ENCODE results near the gene KAZN. TPM values are rescaled to one million over a fixed set of nuclear protein-coding genes. Genes with fewer than 3 reads are reported as not detected.
A peak's percentile ranks its signal among the peaks of the same experiment; 100 is the strongest.

The KAZN gene
- polyA plus RNA-seq, 2 of the 4 experiments (the other 2 are of a cell fraction): 1.3 to 1.9 TPM

DNA sequence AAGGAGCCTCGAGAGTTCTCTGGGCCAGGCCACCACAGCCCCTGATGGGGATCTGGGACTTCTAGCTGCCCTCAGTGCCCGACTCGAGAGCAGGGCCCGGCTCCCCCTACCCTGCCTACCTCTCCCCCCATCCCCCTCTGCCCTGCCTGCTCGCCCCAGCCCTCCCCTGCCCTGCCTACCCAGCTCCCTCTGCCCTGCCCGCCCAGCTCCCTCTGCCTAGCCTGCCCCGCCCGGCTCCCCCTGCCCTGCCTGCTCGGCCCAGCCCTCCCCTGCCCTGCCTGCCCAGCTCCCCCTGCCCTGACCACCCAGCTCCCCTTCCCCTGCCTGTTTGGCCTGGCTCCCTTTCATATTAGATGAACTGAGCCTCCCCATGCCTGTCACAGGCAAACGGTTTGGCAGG lies 437.6 kb downstream of the KAZN start:
- CTCF ChIA-PET: interaction anchor here (3.2 to 3.6 kb wide), 2 partner anchors 8 to 11 kb away, joined by 12 to 16 read pairs; no protein-coding TSS in a partner anchor

DNA sequence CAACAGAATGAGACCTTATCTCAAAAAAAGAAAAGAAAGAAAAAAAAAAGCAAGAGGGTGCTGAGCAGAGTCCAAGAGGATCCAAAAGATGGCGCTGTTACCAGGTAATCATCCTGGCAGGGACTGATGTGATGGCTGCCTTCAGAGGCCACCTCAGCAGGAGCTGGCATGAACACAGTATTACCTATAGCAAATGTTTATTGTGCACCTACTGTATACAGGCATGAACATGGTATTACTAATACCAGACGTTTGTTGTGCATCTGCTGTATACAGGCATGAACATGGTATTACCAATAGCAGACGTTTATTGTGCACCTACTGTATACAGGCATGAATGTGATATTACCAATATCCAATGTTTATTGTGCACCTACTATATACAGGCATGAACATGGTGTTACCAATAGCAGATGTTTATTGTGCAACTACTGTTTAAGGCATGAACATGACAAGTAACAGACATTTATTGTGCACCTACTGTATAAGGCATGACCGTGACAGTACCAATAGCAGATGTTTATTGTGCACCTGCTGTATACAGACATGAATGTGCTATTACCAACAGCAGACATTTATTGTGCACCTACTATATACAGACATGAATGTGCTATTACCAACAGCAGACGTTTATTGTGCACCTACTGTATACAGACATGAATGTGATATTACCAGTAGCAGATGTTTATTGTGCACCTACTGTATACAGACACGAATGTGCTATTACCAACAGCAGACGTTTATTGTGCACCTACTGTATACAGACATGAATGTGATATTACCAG lies 439.9 kb downstream of the KAZN start:
- H3K4me2 ChIP-seq: no peak overlapping the region
- POLR2A ChIA-PET: no interaction called here
- no peaks in the 10 kb centered on the region for H3K9me3 ChIP-seq
- peak in 1 of 2 experiments; percentile 69 for DNase-seq (ENCODE audit: low read depth in 1 of 2, low spot score in 1 of 2)
- no peak for TF ChIP-seq NR3C1 (IDR thresholded peaks at IDR 0.05)
- 0 out of 2 replicates have a peak, but pooled peaks have one; percentile 20 for TF ChIP-seq KDM1A (IDR thresholded peaks at IDR 0.05; ENCODE audit: low read depth)
- TF ChIP-seq, protein P1, sequence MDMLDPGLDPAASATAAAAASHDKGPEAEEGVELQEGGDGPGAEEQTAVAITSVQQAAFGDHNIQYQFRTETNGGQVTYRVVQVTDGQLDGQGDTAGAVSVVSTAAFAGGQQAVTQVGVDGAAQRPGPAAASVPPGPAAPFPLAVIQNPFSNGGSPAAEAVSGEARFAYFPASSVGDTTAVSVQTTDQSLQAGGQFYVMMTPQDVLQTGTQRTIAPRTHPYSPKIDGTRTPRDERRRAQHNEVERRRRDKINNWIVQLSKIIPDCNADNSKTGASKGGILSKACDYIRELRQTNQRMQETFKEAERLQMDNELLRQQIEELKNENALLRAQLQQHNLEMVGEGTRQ (IDR thresholded peaks at IDR 0.05): no peak
- no peak for TF ChIP-seq HOXB13 (CRISPR knock-in tag; IDR thresholded peaks at IDR 0.05; ENCODE audit: low read depth)
- TF ChIP-seq ZFP36 (IDR thresholded peaks at IDR 0.05; ENCODE audit: borderline replicate concordance, partially characterized antibody): no peak
- TF ChIP-seq RAD21 (conservative IDR thresholded peaks at IDR 0.05 in 1 of 2, IDR thresholded peaks at IDR 0.05 in 1 of 2): peak in 1 of 2 experiments; percentile 38; a peak in 2 of 5 replicates
- TF ChIP-seq CBX2 (IDR thresholded peaks at IDR 0.05; ENCODE audit: borderline replicate concordance, low read depth): no peak
- no peak for TF ChIP-seq EP300 (IDR thresholded peaks at IDR 0.05)
- TF ChIP-seq, protein P2, sequence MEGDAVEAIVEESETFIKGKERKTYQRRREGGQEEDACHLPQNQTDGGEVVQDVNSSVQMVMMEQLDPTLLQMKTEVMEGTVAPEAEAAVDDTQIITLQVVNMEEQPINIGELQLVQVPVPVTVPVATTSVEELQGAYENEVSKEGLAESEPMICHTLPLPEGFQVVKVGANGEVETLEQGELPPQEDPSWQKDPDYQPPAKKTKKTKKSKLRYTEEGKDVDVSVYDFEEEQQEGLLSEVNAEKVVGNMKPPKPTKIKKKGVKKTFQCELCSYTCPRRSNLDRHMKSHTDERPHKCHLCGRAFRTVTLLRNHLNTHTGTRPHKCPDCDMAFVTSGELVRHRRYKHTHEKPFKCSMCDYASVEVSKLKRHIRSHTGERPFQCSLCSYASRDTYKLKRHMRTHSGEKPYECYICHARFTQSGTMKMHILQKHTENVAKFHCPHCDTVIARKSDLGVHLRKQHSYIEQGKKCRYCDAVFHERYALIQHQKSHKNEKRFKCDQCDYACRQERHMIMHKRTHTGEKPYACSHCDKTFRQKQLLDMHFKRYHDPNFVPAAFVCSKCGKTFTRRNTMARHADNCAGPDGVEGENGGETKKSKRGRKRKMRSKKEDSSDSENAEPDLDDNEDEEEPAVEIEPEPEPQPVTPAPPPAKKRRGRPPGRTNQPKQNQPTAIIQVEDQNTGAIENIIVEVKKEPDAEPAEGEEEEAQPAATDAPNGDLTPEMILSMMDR (IDR thresholded peaks at IDR 0.05): peak; percentile 43
- TF ChIP-seq BHLHE40 (IDR thresholded peaks at IDR 0.05; ENCODE audit: low read depth, low read length): no peak
- no peaks in the 10 kb centered on the region for H3K4me1 ChIP-seq
- CTCF ChIA-PET: interaction anchor here (0.6 to 3.2 kb wide), 9 partner anchors 10 to 835 kb away, joined by 3 to 16 read pairs (median 3); no protein-coding TSS in a partner anchor
- H3K4me3 ChIP-seq: no peak overlapping the region
- FAIRE-seq: no peak
- ATAC-seq: peak; percentile 74 to 90; a peak in 4 of 6 replicates
- WGBS (ENCODE audit: missing lambda C conversion rate): 48% methylated on average over 7 of the region's 7 CpGs
- H3K27ac ChIP-seq: no peak overlapping the region

More for the DNA sequence above, 437.6 kb downstream of the KAZN start:
- no peak overlapping the region for H3K4me2 ChIP-seq
- no peak for FAIRE-seq
- H3K4me1 ChIP-seq: no peaks in the 10 kb centered on the region
- H3K9me3 ChIP-seq: no peaks in the 10 kb centered on the region
- POLR2A ChIA-PET: no interaction called here
- H3K4me3 ChIP-seq: no peak overlapping the region
- H3K27ac ChIP-seq: no peak overlapping the region
- TF ChIP-seq, protein P3, sequence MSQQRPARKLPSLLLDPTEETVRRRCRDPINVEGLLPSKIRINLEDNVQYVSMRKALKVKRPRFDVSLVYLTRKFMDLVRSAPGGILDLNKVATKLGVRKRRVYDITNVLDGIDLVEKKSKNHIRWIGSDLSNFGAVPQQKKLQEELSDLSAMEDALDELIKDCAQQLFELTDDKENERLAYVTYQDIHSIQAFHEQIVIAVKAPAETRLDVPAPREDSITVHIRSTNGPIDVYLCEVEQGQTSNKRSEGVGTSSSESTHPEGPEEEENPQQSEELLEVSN (IDR thresholded peaks at IDR 0.05; ENCODE audit: borderline replicate concordance, low read depth): no peak
- no peak for TF ChIP-seq PHF8 (IDR thresholded peaks at IDR 0.05; ENCODE audit: borderline replicate concordance, low read depth)
- no peak for TF ChIP-seq HDAC2 (IDR thresholded peaks at IDR 0.05)
- TF ChIP-seq RFX5 (IDR thresholded peaks at IDR 0.05): no peak
- no peak for TF ChIP-seq ZSCAN20 (CRISPR knock-in tag; IDR thresholded peaks at IDR 0.05)
- no peak for ATAC-seq
- DNase-seq (ENCODE audit: low read depth in 1 of 2, low spot score in 1 of 2): no peak
- WGBS (ENCODE audit: missing lambda C conversion rate): 52% methylated on average over 4 of the region's 10 CpGs

DNA sequence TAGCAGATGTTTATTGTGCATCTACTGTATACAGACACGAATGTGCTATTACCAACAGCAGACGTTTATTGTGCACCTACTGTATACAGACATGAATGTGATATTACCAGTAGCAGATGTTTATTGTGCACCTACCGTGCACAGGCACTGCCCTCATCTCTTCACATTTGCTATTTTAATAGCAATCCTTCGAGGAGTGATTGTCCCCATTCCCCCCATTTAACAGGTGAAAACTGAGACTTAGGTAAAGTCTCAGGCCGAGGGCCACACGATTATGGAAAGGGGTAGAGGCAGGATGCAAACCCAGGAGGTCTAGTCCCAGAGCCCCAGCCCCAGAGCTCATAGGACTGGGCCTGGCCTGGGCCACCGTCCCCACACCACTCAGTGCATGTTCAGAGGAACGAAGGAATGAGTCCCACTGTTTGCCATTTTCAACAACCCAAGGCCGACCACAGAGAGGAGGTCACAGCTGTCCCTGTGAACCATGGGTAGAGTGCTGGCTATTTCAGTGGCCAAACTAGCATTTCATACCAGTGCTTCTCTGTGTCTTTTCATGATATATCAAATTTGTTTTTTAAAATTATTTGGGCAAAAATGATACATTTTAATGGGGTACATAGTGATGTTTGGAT lies 440.6 kb downstream of the KAZN start:
- ChIA-PET POLR2A (no interaction called here), CTCF (interaction anchor here (1.1 to 1.9 kb wide), 2 partner anchors 11 to 31 kb away, joined by 3 to 8 read pairs; no protein-coding TSS in a partner anchor)
- Histone ChIP-seq H3K9me3 (no peaks in the 10 kb centered on the region), H3K4me2 (no peak overlapping the region), H3K4me1 (no peaks in the 10 kb centered on the region), H3K27ac (no peak overlapping the region), H3K4me3 (no peak overlapping the region)
- TF ChIP-seq EP300 (IDR thresholded peaks at IDR 0.05) (no peak), SREBF2 (IDR thresholded peaks at IDR 0.05) (no peak), FOXS1 (CRISPR knock-in tag; IDR thresholded peaks at IDR 0.05) (no peak), FOSL2 (IDR thresholded peaks at IDR 0.05) (no peak), FOSL2 (CRISPR knock-in tag; IDR thresholded peaks at IDR 0.05) (no peak), TFCP2L1 (CRISPR knock-in tag; IDR thresholded peaks at IDR 0.05) (no peak), ZSCAN20 (CRISPR knock-in tag; IDR thresholded peaks at IDR 0.05) (no peak), HEYL (CRISPR knock-in tag; IDR thresholded peaks at IDR 0.05) (no peak), EHMT2 (IDR thresholded peaks at IDR 0.05; ENCODE audit: low read depth) (no peak), KDM5A (IDR thresholded peaks at IDR 0.05) (no peak), CHD2 (IDR thresholded peaks at IDR 0.05; ENCODE audit: low read length, partially characterized antibody) (no peak)
- TF ChIP-seq, protein P4, sequence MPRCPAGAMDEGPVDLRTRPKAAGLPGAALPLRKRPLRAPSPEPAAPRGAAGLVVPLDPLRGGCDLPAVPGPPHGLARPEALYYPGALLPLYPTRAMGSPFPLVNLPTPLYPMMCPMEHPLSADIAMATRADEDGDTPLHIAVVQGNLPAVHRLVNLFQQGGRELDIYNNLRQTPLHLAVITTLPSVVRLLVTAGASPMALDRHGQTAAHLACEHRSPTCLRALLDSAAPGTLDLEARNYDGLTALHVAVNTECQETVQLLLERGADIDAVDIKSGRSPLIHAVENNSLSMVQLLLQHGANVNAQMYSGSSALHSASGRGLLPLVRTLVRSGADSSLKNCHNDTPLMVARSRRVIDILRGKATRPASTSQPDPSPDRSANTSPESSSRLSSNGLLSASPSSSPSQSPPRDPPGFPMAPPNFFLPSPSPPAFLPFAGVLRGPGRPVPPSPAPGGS (IDR thresholded peaks at IDR 0.05): no peak
- FAIRE-seq (no peak), ATAC-seq (no peak), DNase-seq (ENCODE audit: low read depth in 1 of 2, low spot score in 1 of 2) (no peak)
- 59% methylated on average over 9 of the region's 9 CpGs for WGBS (ENCODE audit: missing lambda C conversion rate)

All from A549 (cell line).